Activated T-cell treated with anti-CD3 and anti-CD28 coated beads, Interleukin-2, amount 50 U/mL, for 24 hours (primary cell): Measurements from ENCODE around the gene LDLRAD4.
A peak's percentile ranks its signal among the peaks of the same experiment; 100 is the strongest.

Source experiments
- DNase-seq: peaks from one replicate; pipeline ENCODE4 v3.0.0-alpha.2; 2020
- H3K27ac Mint-ChIP-seq: 2 replicates; pipeline ENCODE4 v1.8.0; 2020; ENCODE audit warnings: mild to moderate bottlenecking, mixed read lengths
- H3K27me3 Mint-ChIP-seq: 2 replicates; pipeline ENCODE4 v1.8.0; 2020; ENCODE audit warnings: mixed read lengths
- H3K36me3 Mint-ChIP-seq: 2 replicates; pipeline ENCODE4 v1.8.0; 2020; ENCODE audit warnings: low read depth, mixed read lengths
- H3K4me1 Mint-ChIP-seq: 2 replicates; pipeline ENCODE4 v1.8.0; 2020; ENCODE audit warnings: low read depth, mixed read lengths
- H3K4me3 Mint-ChIP-seq: 2 replicates; pipeline ENCODE4 v1.8.0; 2020; ENCODE audit warnings: mild to moderate bottlenecking, moderate library complexity, mixed read lengths
- H3K9me3 Mint-ChIP-seq: 2 replicates; pipeline ENCODE4 v1.8.0; 2020; ENCODE audit warnings: mixed read lengths

Gene LDLRAD4

DNA sequence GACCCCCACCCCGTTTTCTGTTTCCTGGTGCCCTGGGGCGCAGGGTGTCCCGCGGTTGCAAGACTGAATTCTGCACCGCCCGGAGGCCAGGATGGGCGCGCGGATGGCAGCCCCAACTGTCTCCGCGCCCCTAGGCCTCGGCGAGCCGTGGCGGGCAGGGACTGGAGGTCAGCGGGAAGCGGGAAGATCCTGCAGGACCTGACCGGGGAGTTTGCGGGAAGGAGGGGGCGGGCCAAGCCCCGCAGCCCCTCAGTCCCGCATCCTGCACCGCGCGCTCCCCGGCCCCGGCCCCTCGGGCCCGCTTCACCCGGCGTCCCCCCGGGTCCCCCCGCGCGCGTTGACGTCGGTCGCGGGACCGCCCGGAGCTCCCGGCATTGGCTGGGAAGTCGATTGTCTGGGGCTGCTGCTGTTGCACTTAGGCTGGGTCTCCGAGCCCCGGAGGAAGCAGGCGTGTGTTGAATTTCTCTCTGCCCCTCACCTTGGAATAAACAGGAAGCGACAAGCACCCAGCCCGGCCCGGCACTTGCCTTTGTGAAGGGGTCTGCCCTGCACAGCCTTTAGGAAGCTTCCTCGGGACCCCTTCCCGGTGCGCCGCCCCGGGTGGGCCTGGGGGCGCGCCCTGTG lies at the start of gene LDLRAD4:
Gene LDLRAD4 (plus strand): TSS at position 393 of the 624 bp plus-strand sequence.
- no peaks in the 10 kb centered on the region for H3K36me3 Mint-ChIP-seq
- peak within 1 kb of the TSS; percentile 81 for H3K4me3 Mint-ChIP-seq
- no peaks in the 10 kb centered on the region for H3K9me3 Mint-ChIP-seq
- H3K27ac Mint-ChIP-seq, result peak within 1 kb of the TSS; percentile 61
- peaks cover 33% of the 10 kb centered on the region for H3K27me3 Mint-ChIP-seq
- H3K4me1 Mint-ChIP-seq, result peaks cover 44% of the 10 kb centered on the region
- DNase-seq, result peak; percentile 63

DNA sequence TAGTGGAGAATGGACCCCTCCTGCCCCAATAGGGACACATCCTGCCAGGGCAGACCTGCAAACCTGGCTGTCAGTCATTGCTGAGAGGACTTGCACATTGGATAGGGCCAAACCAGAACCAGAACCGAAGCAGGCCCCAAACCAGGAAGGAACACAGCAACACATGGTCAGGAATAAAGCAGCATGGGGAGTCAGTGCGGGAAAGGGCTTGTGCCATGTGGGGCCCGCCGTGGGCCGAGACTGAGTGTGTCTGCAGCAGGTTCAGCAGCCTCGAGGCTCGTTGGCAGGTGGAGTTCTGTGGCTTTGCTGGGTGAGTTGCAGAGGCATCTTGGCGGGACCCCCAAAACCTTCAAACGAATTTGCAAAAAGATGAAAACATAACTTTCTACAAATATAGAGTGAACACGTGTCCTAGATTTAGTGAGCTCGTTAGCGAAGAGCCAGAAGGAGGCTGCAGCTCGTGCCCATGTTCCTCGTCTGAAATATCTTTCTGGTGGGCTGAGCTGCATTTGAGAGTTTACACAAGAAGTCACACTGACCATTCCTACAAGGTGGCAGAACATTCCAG lies 44.9 kb upstream of the LDLRAD4 start:
- Mint-ChIP-seq H3K4me3 (no peak overlapping the region), H3K27me3 (peaks cover 3% of the 10 kb centered on the region), H3K4me1 (peaks cover 26% of the 10 kb centered on the region), H3K9me3 (no peaks in the 10 kb centered on the region), H3K27ac (no peak overlapping the region), H3K36me3 (no peaks in the 10 kb centered on the region)
- DNase-seq, result no peak

DNA sequence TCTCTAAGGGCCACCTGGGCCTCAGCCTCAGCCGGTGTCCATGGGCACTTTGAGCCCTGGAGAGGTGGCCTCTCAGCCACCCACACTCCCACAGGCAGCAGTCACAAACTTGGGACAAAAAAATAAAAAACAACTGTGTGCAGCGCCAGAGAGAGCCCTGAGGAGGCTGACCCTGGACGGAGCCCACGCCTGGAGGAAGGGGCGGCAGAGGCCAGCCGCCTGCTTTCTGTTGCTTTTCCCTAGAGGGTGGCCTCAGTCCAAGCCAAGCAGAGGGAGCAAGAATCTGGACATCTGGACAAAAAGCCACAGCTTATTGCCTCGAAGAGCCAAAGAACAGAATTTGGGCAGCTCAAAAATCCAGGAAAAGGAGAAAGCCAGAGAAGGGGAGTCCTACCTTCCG lies 43.3 kb upstream of the LDLRAD4 start:
- no peak for DNase-seq
- H3K9me3 Mint-ChIP-seq, result no peaks in the 10 kb centered on the region
- peaks cover 3% of the 10 kb centered on the region for H3K27me3 Mint-ChIP-seq
- H3K36me3 Mint-ChIP-seq, result no peaks in the 10 kb centered on the region
- no peak overlapping the region for H3K27ac Mint-ChIP-seq
- H3K4me3 Mint-ChIP-seq, result no peak overlapping the region
- peaks cover 40% of the 10 kb centered on the region for H3K4me1 Mint-ChIP-seq

DNA sequence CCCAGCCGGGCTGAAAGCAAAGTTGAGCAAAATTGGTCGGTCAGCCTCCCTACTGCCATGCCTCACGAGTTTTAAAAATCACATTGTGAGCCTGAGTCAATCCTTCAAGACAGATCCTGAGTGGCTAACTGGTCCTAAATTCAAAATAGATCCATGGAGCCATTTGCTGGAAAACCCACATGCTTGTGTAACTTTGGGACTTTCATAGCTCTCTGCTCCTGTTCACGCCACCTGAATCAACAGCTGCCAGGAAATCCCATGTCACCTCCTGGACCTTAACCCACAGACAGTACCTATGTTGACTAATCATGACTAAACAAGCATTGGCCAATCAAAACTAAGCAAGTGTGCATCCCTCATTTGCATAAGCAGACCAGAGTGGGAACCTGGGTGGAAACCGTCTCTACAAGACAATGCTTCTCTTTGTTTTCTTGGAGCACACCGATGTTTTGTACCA lies 42.8 kb upstream of the LDLRAD4 start:
- H3K27me3 Mint-ChIP-seq, result no peaks in the 10 kb centered on the region
- no peak for DNase-seq
- H3K4me3 Mint-ChIP-seq, result no peak overlapping the region
- H3K9me3 Mint-ChIP-seq, result no peaks in the 10 kb centered on the region
- H3K36me3 Mint-ChIP-seq, result no peaks in the 10 kb centered on the region
- H3K4me1 Mint-ChIP-seq, result peaks cover 41% of the 10 kb centered on the region
- H3K27ac Mint-ChIP-seq, result peak overlapping the region; percentile 32

DNA sequence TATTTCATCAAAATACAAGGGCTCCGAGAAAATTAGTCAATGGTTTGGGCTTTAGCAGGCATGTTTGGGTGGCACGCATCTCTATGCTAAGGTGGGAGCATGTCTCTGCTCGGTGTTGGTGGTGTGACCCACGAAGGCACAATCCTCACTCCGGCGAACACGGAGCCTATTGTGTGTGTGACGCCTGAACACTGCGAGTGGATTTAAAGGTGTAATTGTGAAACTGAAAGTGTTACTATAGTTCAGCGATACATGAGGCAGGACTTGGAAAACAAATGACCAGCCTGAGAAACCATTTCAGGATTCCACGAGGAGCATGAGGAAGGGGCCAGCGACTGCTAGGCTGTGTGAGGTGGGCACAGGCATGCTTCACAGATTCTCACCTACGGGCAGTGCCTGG lies 41.7 kb upstream of the LDLRAD4 start:
- H3K9me3 Mint-ChIP-seq, result no peaks in the 10 kb centered on the region
- H3K36me3 Mint-ChIP-seq, result no peaks in the 10 kb centered on the region
- H3K4me3 Mint-ChIP-seq, result no peak overlapping the region
- H3K27ac Mint-ChIP-seq, result peak overlapping the region; percentile 34
- no peak for DNase-seq
- peaks cover 5% of the 10 kb centered on the region for H3K27me3 Mint-ChIP-seq
- peaks cover 41% of the 10 kb centered on the region for H3K4me1 Mint-ChIP-seq

DNA sequence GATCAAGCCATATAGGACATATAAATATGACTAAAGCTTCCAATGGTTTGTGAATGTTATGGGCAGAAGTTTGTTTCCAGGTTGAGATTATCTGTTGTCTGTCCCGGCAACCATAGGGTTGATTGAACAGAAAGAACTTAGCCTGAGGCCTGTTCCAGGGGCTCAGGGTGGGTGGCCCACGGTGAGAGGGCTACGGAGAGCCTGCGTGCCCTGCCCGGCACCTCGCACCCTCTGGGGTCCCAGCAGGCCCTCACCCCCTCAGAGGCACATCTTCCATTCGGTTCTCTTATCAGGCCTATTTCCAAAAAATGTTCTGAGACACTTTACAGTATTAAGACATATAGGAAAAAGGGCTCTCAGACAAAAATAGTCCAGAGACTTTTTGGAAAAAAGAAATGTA lies 40.4 kb upstream of the LDLRAD4 start:
- no peaks in the 10 kb centered on the region for H3K36me3 Mint-ChIP-seq
- peaks cover 6% of the 10 kb centered on the region for H3K27me3 Mint-ChIP-seq
- no peak overlapping the region for H3K4me3 Mint-ChIP-seq
- no peak overlapping the region for H3K27ac Mint-ChIP-seq
- DNase-seq, result no peak
- H3K9me3 Mint-ChIP-seq, result no peaks in the 10 kb centered on the region
- H3K4me1 Mint-ChIP-seq, result peaks cover 41% of the 10 kb centered on the region

DNA sequence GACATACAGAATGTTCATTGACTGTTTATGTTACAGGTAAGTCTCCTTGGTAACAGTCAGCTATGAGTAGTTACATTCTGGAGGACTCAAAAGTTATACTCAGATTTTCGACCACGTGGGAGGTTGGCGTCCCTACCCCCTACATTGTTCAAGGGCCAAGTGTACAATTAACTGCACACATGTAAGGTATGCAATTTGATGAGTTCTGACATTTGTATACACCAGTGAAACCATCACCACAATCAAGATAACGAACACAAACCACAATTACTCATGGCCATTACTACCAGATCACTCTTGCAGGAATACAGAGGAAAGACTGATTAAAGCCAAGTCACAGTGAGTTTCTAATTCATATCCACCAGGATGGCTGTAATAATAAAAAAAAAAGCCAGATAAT lies 39.6 kb upstream of the LDLRAD4 start:
- Mint-ChIP-seq H3K4me3 (no peak overlapping the region), H3K27me3 (peaks cover 6% of the 10 kb centered on the region), H3K27ac (no peak overlapping the region), H3K36me3 (no peaks in the 10 kb centered on the region), H3K4me1 (peaks cover 38% of the 10 kb centered on the region), H3K9me3 (no peaks in the 10 kb centered on the region)
- DNase-seq, result no peak

DNA sequence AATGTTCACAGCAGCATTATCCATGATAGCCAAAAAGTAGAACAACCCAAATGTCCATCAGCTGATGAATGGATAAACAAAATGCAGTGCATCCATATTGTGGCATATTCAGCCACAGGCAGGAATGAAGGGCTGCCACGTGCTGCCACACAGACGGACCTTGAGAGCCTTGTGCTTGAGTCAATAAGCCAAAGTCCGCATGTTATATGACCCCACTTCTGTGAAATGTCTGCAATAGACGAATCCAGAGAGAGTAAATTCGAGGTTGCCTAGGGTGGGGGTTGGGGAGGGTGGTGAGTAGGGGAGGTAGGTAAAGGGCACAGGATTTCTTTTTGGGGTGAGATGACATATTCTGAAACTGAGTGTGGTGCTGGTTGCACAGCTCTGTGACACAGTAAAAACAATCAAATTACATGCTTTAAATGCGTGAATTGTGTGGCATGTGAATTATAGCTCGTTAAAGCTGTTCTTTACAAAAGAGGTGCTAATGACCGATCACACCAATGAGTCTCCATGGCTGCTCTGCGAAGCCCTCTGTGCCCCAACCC lies 38.9 kb upstream of the LDLRAD4 start:
- Mint-ChIP-seq H3K9me3 (no peaks in the 10 kb centered on the region), H3K4me3 (no peak overlapping the region), H3K27me3 (peaks cover 6% of the 10 kb centered on the region), H3K4me1 (peaks cover 38% of the 10 kb centered on the region), H3K36me3 (no peaks in the 10 kb centered on the region), H3K27ac (no peak overlapping the region)
- DNase-seq, result no peak

DNA sequence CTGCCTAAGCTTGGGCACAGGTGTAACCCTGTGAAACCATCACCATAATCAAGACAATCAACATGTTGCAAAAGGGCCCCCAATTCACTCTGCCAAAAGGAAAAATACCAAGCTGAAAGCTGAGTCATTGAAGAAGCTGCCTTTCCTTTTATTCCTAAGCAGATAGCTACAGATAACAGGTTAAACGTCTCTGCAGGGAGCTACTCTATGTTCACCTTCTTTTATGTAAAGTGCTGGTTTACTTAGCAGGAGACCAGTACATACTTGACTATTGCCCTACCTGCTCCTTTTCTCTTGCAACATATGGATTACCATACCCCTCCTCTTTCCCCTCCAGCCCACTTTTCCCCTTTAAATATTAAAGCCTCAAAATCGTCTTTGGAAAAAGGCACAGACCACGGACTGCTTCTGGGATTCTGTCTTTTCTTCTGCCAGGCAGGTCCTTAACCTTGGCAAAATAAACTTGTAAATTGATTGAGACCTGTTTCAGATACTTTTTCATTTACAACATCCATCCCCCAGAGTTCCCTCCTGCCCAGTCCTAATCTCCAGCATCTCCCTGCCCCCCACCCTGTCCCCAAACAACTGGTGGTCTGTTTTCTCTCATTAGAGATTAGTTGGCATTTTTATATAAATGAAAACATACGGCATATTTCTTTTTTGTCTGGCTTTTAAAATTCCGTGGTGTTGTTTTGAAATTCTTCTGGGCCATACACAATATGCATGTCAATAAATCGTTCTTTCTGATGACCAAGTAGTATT lies 37.8 kb upstream of the LDLRAD4 start:
- DNase-seq, result no peak
- Mint-ChIP-seq H3K27ac (no peak overlapping the region), H3K4me1 (peaks cover 31% of the 10 kb centered on the region), H3K4me3 (no peak overlapping the region), H3K9me3 (no peaks in the 10 kb centered on the region), H3K36me3 (no peaks in the 10 kb centered on the region), H3K27me3 (peaks cover 6% of the 10 kb centered on the region)

DNA sequence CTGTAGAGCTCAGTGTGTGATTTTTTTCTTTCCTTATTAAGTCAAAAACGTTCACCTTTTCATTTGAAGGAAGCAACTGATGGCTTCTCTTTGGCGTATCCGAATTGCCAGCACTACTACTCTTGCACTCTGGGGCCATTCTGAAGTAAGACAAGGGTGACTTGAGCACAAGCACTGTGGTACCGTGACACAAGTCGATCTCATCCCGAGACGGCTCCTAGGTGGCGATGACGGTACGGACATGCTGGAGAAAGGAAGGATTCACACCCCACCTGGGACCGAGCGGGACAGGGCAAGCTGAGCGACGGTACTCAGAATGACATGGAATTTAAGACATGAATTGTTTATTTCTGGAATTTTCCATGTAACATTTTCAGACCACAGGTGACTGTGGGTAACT lies 36.8 kb upstream of the LDLRAD4 start:
- Mint-ChIP-seq H3K36me3 (no peaks in the 10 kb centered on the region), H3K27me3 (peaks cover 6% of the 10 kb centered on the region), H3K9me3 (no peaks in the 10 kb centered on the region), H3K4me3 (no peak overlapping the region), H3K4me1 (peaks cover 22% of the 10 kb centered on the region), H3K27ac (no peak overlapping the region)
- no peak for DNase-seq

DNA sequence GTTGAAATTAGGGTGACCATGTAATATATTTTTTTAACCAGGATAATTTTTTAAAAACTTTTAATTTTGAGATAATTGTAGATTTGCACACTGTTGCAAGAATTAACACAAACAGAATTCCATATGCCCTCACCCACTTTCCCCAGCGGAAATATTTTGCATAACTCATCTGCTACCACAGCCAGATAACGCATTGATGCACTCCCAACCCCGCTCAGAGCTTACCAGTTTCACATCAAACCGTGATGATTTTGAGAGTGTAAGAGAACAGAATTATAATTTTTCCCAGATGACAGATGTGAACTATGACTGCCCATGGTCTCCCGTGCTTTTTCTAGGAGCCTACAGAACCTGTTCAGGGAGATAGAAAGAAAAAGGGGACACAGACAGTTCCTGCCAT lies 35.2 kb upstream of the LDLRAD4 start:
- H3K27ac Mint-ChIP-seq, result no peak overlapping the region
- H3K36me3 Mint-ChIP-seq, result no peaks in the 10 kb centered on the region
- no peak for DNase-seq
- peaks cover 16% of the 10 kb centered on the region for H3K4me1 Mint-ChIP-seq
- H3K9me3 Mint-ChIP-seq, result no peaks in the 10 kb centered on the region
- peaks cover 6% of the 10 kb centered on the region for H3K27me3 Mint-ChIP-seq
- no peak overlapping the region for H3K4me3 Mint-ChIP-seq

DNA sequence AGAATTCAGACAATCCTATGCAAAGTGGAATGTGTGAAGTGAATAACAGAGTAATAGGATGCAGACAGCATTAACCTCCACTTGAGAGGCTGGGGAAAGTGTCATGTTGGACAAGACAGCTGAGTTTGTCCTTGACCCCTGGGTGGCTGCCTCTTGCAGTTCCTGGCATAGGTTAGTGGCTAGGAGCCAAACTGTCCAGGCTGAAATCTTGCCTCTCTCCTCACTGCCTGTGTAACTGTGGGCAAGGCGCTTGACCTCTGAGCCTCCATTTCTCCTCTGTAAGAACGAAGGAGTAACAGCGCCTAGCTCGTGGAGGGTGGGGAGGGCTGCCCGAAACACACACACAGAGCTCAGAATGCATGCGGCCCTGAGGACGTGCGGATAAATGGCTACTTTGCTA lies 34.8 kb upstream of the LDLRAD4 start:
- peaks cover 6% of the 10 kb centered on the region for H3K27me3 Mint-ChIP-seq
- DNase-seq, result no peak
- no peak overlapping the region for H3K27ac Mint-ChIP-seq
- no peaks in the 10 kb centered on the region for H3K9me3 Mint-ChIP-seq
- peaks cover 13% of the 10 kb centered on the region for H3K4me1 Mint-ChIP-seq
- H3K4me3 Mint-ChIP-seq, result no peak overlapping the region
- no peaks in the 10 kb centered on the region for H3K36me3 Mint-ChIP-seq

DNA sequence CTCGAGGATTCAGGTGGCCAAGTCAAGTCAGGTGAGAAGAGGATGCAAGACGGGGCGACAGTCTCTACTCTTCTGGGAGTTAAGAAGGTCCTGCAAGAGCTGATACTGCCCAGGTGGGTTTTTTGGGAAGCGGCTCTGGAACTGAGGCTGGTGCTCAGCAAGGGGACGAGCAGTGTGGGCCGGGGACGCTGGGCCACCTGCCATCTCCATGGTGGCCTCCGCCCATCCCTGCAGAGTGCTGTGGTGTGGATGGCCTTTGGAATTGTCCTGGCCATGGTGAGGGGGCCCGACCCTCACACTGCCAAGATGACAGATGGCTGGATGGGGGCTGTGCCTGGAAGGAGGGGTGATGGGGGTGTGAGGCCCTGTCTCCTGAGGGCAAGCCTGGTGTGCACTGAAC lies 34.2 kb upstream of the LDLRAD4 start:
- Mint-ChIP-seq H3K27ac (no peak overlapping the region), H3K27me3 (peaks cover 6% of the 10 kb centered on the region), H3K9me3 (no peaks in the 10 kb centered on the region), H3K36me3 (no peaks in the 10 kb centered on the region), H3K4me3 (no peak overlapping the region), H3K4me1 (peaks cover 7% of the 10 kb centered on the region)
- no peak for DNase-seq

DNA sequence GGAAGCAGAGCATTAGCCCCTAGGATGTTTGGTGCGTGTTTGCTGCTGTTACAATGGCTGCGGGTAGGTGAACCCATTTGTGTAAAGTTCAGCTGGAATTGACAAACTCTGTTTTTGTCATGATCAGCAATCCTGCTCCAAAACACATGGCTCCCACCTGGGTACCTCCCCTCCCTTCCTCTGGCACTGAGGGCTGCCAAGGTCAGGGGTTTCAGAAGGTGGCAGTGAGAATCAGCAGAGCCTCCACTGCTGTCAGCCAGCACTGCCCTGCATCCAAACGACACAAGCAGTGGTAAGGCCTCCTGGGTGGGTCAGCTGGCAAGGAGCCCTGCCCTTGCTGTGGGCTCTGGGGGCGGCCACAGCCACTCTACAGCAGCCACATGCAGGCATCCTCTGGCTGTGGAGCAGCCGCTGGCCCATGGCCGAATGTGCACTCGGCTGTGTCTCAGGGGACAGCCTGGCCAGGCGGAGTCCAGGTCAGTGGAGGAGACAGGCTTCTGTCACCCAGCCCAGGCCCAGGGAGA lies 32.8 kb upstream of the LDLRAD4 start:
- no peak overlapping the region for H3K27ac Mint-ChIP-seq
- H3K4me1 Mint-ChIP-seq, result no peaks in the 10 kb centered on the region
- H3K36me3 Mint-ChIP-seq, result no peaks in the 10 kb centered on the region
- H3K9me3 Mint-ChIP-seq, result no peaks in the 10 kb centered on the region
- peaks cover 6% of the 10 kb centered on the region for H3K27me3 Mint-ChIP-seq
- no peak for DNase-seq
- H3K4me3 Mint-ChIP-seq, result no peak overlapping the region

DNA sequence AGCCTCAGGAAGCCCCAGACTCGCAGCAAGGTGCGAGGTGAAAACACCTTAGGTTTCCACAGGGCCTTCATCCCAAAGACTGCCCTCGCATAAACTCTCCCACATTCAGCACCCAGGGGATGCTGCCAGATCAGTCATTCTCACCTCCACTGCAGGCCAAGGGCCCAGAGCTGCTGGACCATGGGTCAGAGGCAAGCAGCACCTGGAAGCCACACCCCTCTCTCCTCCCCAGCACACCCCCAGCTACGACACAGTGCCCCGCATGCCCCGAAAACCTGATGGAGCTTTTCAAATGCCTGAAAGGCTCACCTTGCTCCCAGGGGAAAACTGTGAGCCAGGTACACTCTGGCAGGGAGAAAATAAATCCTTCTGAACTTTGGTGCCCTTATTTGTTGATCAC lies 31.9 kb upstream of the LDLRAD4 start:
- no peak for DNase-seq
- Mint-ChIP-seq H3K27me3 (peaks cover 2% of the 10 kb centered on the region), H3K9me3 (no peaks in the 10 kb centered on the region), H3K4me1 (no peaks in the 10 kb centered on the region), H3K36me3 (no peaks in the 10 kb centered on the region), H3K4me3 (no peak overlapping the region), H3K27ac (no peak overlapping the region)
